Uterus (tissue), 2 donors: ENCODE measurements around the gene GRAMD1C.

Source experiments
- CTCF ChIP-seq, 4 experiments: fragments of 200-600 bp in 2 of 4; fragments of 450-650 bp in 2 of 4; sonication (generic) in 2 of 4; IDR thresholded peaks; one replicate each; pipeline ENCODE4 v1.5.1; 2016 to 2019; ENCODE audit warnings: antibody characterized with exemption in 4 of 4, mild to moderate bottlenecking in 2 of 4, moderate library complexity in 1 of 4
- POLR2A ChIP-seq, 2 donors: fragments of 450-650 bp; IDR thresholded peaks; one replicate each; pipeline ENCODE4 v1.6.1; 2016; ENCODE audit warnings: antibody characterized with exemption in 2 of 2, mild to moderate bottlenecking in 1 of 2, moderate library complexity in 1 of 2

DNA sequence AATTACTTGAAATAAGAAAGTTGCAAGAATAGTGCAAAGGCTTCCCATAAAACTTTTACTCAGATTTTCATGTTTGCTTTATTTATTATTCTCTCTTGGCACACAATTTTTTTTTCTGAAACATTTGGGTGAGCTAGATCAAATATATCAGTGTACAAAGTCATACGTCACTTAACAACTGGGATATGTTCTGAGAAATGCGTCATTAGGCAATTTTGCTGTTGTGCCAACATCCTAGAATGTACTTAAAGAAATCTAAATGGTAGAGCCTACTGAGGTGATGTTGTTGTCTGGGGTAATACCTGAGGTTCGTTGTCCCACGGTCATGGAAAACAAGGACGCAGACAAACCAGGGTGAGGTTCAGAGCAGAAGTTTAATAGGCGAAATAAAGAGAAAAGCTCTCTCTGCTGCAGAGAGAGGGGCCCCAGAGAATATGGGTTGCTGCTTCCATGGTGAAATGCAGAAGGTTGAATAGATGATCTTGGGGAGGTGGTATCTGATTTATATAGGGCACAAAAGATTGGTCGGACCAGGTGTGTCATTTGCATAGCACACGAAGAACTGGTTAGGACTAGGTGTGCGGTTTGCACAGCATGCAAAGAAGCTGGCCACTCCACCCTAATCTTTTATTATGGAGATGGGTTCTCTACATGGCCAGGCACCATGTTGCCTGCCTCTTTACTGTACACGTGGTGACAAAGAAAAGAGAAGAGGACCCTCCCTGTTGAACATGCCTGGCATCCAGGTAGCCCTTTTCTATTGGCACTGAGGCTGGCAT lies 8.8 kb upstream of the GRAMD1C start:
- TF ChIP-seq POLR2A (IDR thresholded peaks at IDR 0.05) (no peak), CTCF (IDR thresholded peaks at IDR 0.05) (no peak)
